Lung microvascular endothelial cell (primary cell): ENCODE data around the gene VIT. TPM values are rescaled to one million over a fixed set of nuclear protein-coding genes. Genes with fewer than 3 reads are reported as not detected.

Experiments used
- DNase-seq, 2 donors: peaks; one replicate each; pipeline versions ENCODE4 v3.0.0 to v3.0.0-alpha.2; 2010; ENCODE audit warnings: low read depth in 2 of 2
- total RNA-seq: library from RNA; depleted of rRNA; stranded (reverse); fragments of >200 nt; gene quantifications from 2 replicates; pipeline ENCODE4 v1.2.1, GENCODE V29; 2014

The VIT gene
- total RNA-seq, 1 donor from 2014 or later: not detected

GRCh38 chr2:36708041-36708741, 11.7 kb downstream of the VIT start:
- DNase-seq: no peak

GRCh38 chr2:36710858-36711515, 14.5 kb downstream of the VIT start:
- no peak for DNase-seq

GRCh38 chr2:36711741-36712314, 15.3 kb downstream of the VIT start:
- no peak for DNase-seq

GRCh38 chr2:36713310-36713709, 16.8 kb downstream of the VIT start:
- DNase-seq: no peak

GRCh38 chr2:36716111-36716510, 19.6 kb downstream of the VIT start:
- no peak for DNase-seq

GRCh38 chr2:36717603-36718266, 21.2 kb downstream of the VIT start:
- no peak for DNase-seq

GRCh38 chr2:36727550-36727949, 31.0 kb downstream of the VIT start:
- no peak for DNase-seq

- DNase-seq: no peak
Observed at GRCh38 chr2:36729067-36729466, 32.6 kb downstream of the VIT start.

GRCh38 chr2:36731941-36732672, 35.6 kb downstream of the VIT start:
- DNase-seq: peak in 1 of 2 donors; percentile 84

- DNase-seq: peak in 1 of 2 donors; percentile 5
Observed at GRCh38 chr2:36732673-36733036, 36.1 kb downstream of the VIT start.

GRCh38 chr2:36733215-36733614, 36.7 kb downstream of the VIT start:
- DNase-seq: no peak

- peak in 1 of 2 donors; percentile 6 for DNase-seq
Observed at GRCh38 chr2:36734304-36734703, 37.8 kb downstream of the VIT start.

- no peak for DNase-seq
Observed at GRCh38 chr2:36737131-36737750, 40.7 kb downstream of the VIT start.

GRCh38 chr2:36740061-36740460, 43.6 kb downstream of the VIT start:
- no peak for DNase-seq

GRCh38 chr2:36741188-36741837, 44.8 kb downstream of the VIT start:
- DNase-seq: no peak

GRCh38 chr2:36743954-36744353, 47.4 kb downstream of the VIT start:
- no peak for DNase-seq

GRCh38 chr2:36748166-36748565, 51.7 kb downstream of the VIT start:
- peak in 1 of 2 donors; percentile 7 for DNase-seq

GRCh38 chr2:36750101-36750500, 53.6 kb downstream of the VIT start:
- no peak for DNase-seq

- DNase-seq: peak in 1 of 2 donors; percentile 32
Observed at GRCh38 chr2:36753706-36754221, 57.3 kb downstream of the VIT start.

- DNase-seq: no peak
Observed at GRCh38 chr2:36754578-36754977, 58.1 kb downstream of the VIT start.
